GM23338 (cell line): ENCODE measurements around the gene MRPS15. TPM values are rescaled to one million over a fixed set of nuclear protein-coding genes. Genes with fewer than 3 reads are reported as not detected.

Source experiments
- ATAC-seq: fragments of 200-7000 bp; cut with Tn5 transposase; 3 replicates; pipeline ENCODE4 v1.9.1; 2020
- DNase-seq: peaks from one replicate; pipeline ENCODE4 v3.0.0-alpha.2; 2015; ENCODE audit warnings: low spot score
- H2AFZ ChIP-seq: fragments of 200-600 bp; sonication (generic); 2 replicates; pipeline ENCODE4 v1.8.0; 2016; ENCODE audit warnings: antibody characterized with exemption, mild to moderate bottlenecking, moderate library complexity
- H3F3A ChIP-seq: fragments of 200-600 bp; sonication (generic); replicated peaks from 2 replicates; pipeline ENCODE4 v1.8.0; 2017; ENCODE audit warnings: antibody characterized with exemption, mixed run types, low read depth
- H3K27ac ChIP-seq: fragments of 200-600 bp; sonication (generic); 2 replicates; pipeline ENCODE4 v1.6.1; 2016; ENCODE audit warnings: low read depth
- H3K27me3 ChIP-seq: fragments of 200-600 bp; sonication (generic); 2 replicates; pipeline ENCODE4 v1.8.0; 2016; ENCODE audit warnings: mild to moderate bottlenecking, mixed run types, moderate library complexity; ENCODE audit not compliant: insufficient read depth
- H3K36me3 ChIP-seq: fragments of 200-600 bp; sonication (generic); 2 replicates; pipeline ENCODE4 v1.8.0; 2016; ENCODE audit warnings: mild to moderate bottlenecking; ENCODE audit not compliant: insufficient read depth
- H3K4me1 ChIP-seq: fragments of 200-600 bp; sonication (generic); 2 replicates; pipeline ENCODE4 v1.8.0; 2016; ENCODE audit warnings: mild to moderate bottlenecking, moderate library complexity; ENCODE audit not compliant: insufficient read depth
- H3K4me2 ChIP-seq: fragments of 200-600 bp; sonication (generic); 2 replicates; pipeline ENCODE4 v1.7.1; 2017; ENCODE audit warnings: mixed run types
- H3K4me3 ChIP-seq: fragments of 200-600 bp; sonication (generic); 2 replicates; pipeline ENCODE4 v1.6.1; 2016; ENCODE audit warnings: mixed run types
- H3K79me2 ChIP-seq: fragments of 200-600 bp; sonication (generic); replicated peaks from 2 replicates; pipeline ENCODE4 v1.8.0; 2017; ENCODE audit warnings: mild to moderate bottlenecking; ENCODE audit not compliant: insufficient read depth
- H3K9me2 ChIP-seq: fragments of 200-600 bp; sonication (generic); 2 replicates; pipeline ENCODE4 v1.8.0; 2017; ENCODE audit not compliant: insufficient read depth
- H4K20me1 ChIP-seq: fragments of 200-600 bp; sonication (generic); replicated peaks from 2 replicates; pipeline ENCODE4 v1.8.0; 2017; ENCODE audit warnings: mild to moderate bottlenecking; ENCODE audit not compliant: insufficient read depth
- H3K27ac Mint-ChIP-seq: 2 replicates; pipeline ENCODE4 v1.8.0; 2020; ENCODE audit warnings: inconsistent platforms, mild to moderate bottlenecking, moderate library complexity, mixed read lengths
- H3K27me3 Mint-ChIP-seq: 3 replicates; pipeline ENCODE4 v1.8.0; 2022; ENCODE audit warnings: low read depth, mild to moderate bottlenecking, moderate library complexity, mixed read lengths, inconsistent platforms; ENCODE audit not compliant: insufficient read depth, poor library complexity
- H3K36me3 Mint-ChIP-seq: 3 replicates; pipeline ENCODE4 v1.8.0; 2021; ENCODE audit warnings: low read depth, mild to moderate bottlenecking, inconsistent platforms, moderate library complexity, mixed read lengths
- H3K4me1 Mint-ChIP-seq: 3 replicates; pipeline ENCODE4 v1.8.0; 2020; ENCODE audit warnings: mild to moderate bottlenecking, inconsistent platforms, mixed read lengths
- H3K4me3 Mint-ChIP-seq: 3 replicates; pipeline ENCODE4 v1.8.0; 2021; ENCODE audit warnings: moderate library complexity, mild to moderate bottlenecking, inconsistent platforms, mixed read lengths
- H3K9me3 Mint-ChIP-seq: 3 replicates; pipeline ENCODE4 v1.8.0; 2020; ENCODE audit warnings: moderate library complexity, mild to moderate bottlenecking, inconsistent platforms, mixed read lengths
- CREB1 ChIP-seq: fragments of 250-450 bp; sonication (Bioruptor Pico); IDR thresholded peaks from 2 replicates; pipeline ENCODE4 v1.5.0; 2020; ENCODE audit warnings: low read depth, mild to moderate bottlenecking, moderate library complexity
- EZH2 ChIP-seq: fragments of 200-600 bp; sonication (generic); IDR thresholded peaks from one replicate; pipeline ENCODE4 v1.8.0; 2017; ENCODE audit warnings: antibody characterized with exemption, mild to moderate bottlenecking, low read depth; ENCODE audit not compliant: unreplicated experiment
- EZH2phosphoT487 ChIP-seq: fragments of 200-600 bp; sonication (generic); IDR thresholded peaks from one replicate; pipeline ENCODE4 v1.8.1; 2018; ENCODE audit warnings: antibody characterized with exemption; ENCODE audit not compliant: unreplicated experiment
- JUNB ChIP-seq: IDR thresholded peaks from one replicate; pipeline ENCODE4 v1.6.1; 2016; ENCODE audit warnings: antibody characterized with exemption; ENCODE audit not compliant: unreplicated experiment
- NANOG ChIP-seq: IDR thresholded peaks from 2 replicates; pipeline ENCODE4 v1.6.1; 2016; ENCODE audit warnings: antibody characterized with exemption, borderline replicate concordance
- POLR2AphosphoS5 ChIP-seq: IDR thresholded peaks from 2 replicates; pipeline ENCODE4 v1.6.1; 2016; ENCODE audit warnings: antibody characterized with exemption, low read depth
- REST ChIP-seq: IDR thresholded peaks from one replicate; pipeline ENCODE4 v1.6.1; 2018; ENCODE audit warnings: antibody characterized with exemption; ENCODE audit not compliant: unreplicated experiment
- STAT1 ChIP-seq: IDR thresholded peaks from one replicate; pipeline ENCODE4 v1.6.1; 2016; ENCODE audit warnings: antibody characterized with exemption; ENCODE audit not compliant: unreplicated experiment
- ZNF114 ChIP-seq: fragments of 250-450 bp; sonication (Bioruptor Pico); IDR thresholded peaks from 2 replicates; pipeline ENCODE4 v1.5.0; 2020; ENCODE audit warnings: mild to moderate bottlenecking, moderate library complexity
- ZNF331 ChIP-seq: fragments of 250-450 bp; sonication (Bioruptor Pico); IDR thresholded peaks from 2 replicates; pipeline ENCODE4 v1.5.0; 2020; ENCODE audit warnings: low read depth, mild to moderate bottlenecking, moderate library complexity
- polyA plus RNA-seq: library from polyadenylated mRNA; unstranded; fragments of >200 nt; fragmentation: Nextera tagmentation; extraction: Ambion mirVana; gene quantifications from 2 replicates; pipeline ENCODE4 v1.2.1, GENCODE V29; 2016
- total RNA-seq: library from RNA; depleted of rRNA; stranded (reverse); fragments of >200 nt; shearing (Covaris generic); gene quantifications from 2 replicates; pipeline ENCODE4 v1.2.3, GENCODE V29; 2014
- TF ChIP-seq, protein P1 (sequence below): IDR thresholded peaks from 2 replicates; pipeline ENCODE4 v1.6.1; 2016; ENCODE audit warnings: antibody characterized with exemption
- TF ChIP-seq, protein P2 (sequence below), 2 experiments: fragments of 200-600 bp in 1 of 2; sonication (generic) in 1 of 2; conservative IDR thresholded peaks; 2 replicates each; pipeline versions ENCODE4 v1.5.1 to v1.6.1; 2016 to 2017; ENCODE audit warnings: antibody characterized with exemption in 2 of 2, low read depth in 2 of 2, mild to moderate bottlenecking in 2 of 2, moderate library complexity in 1 of 2
- TF ChIP-seq, protein P3 (sequence below): fragments of 250-450 bp; sonication (Bioruptor Pico); IDR thresholded peaks from 2 replicates; pipeline ENCODE4 v1.5.0; 2020; ENCODE audit warnings: mild to moderate bottlenecking, moderate library complexity

The MRPS15 gene
- total and polyA plus RNA-seq, 2 experiments from 2014 or later: 105 to 311 TPM

GRCh38 chr1:36453600-36454388, 10.4 kb downstream of the MRPS15 start:
- ATAC-seq: no peak
- Mint-ChIP-seq H3K4me3 (no peak overlapping the region), H3K36me3 (peaks cover 35% of the 10 kb centered on the region), H3K4me1 (peaks cover 8% of the 10 kb centered on the region), H3K27ac (no peak overlapping the region), H3K9me3 (no peaks in the 10 kb centered on the region), H3K27me3 (peaks cover 11% of the 10 kb centered on the region)
- H3K4me1 ChIP-seq: no peaks in the 10 kb centered on the region; the same call in 1 of the 2 replicates
- no peak for DNase-seq
- no peak overlapping the region for H3K4me3 ChIP-seq
- H2AFZ ChIP-seq: no peak overlapping the region
- H3K79me2 ChIP-seq: no peaks in the 10 kb centered on the region
- no peak overlapping the region for H3K27ac ChIP-seq
- no peaks in the 10 kb centered on the region for H3K9me2 ChIP-seq
- no peak overlapping the region for H3K4me2 ChIP-seq
- no peaks in the 10 kb centered on the region for H3K27me3 ChIP-seq
- TF ChIP-seq ZNF331: no peak
- TF ChIP-seq POLR2AphosphoS5: no peak
- no peak for TF ChIP-seq JUNB
- TF ChIP-seq EZH2phosphoT487: no peak
- no peak for TF ChIP-seq REST
- no peak for TF ChIP-seq ZNF114 (CRISPR knock-in tag)
- TF ChIP-seq STAT1: no peak
- TF ChIP-seq NANOG: no peak
- TF ChIP-seq, protein P1, sequence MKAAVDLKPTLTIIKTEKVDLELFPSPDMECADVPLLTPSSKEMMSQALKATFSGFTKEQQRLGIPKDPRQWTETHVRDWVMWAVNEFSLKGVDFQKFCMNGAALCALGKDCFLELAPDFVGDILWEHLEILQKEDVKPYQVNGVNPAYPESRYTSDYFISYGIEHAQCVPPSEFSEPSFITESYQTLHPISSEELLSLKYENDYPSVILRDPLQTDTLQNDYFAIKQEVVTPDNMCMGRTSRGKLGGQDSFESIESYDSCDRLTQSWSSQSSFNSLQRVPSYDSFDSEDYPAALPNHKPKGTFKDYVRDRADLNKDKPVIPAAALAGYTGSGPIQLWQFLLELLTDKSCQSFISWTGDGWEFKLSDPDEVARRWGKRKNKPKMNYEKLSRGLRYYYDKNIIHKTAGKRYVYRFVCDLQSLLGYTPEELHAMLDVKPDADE: no peak
- TF ChIP-seq, protein P2, sequence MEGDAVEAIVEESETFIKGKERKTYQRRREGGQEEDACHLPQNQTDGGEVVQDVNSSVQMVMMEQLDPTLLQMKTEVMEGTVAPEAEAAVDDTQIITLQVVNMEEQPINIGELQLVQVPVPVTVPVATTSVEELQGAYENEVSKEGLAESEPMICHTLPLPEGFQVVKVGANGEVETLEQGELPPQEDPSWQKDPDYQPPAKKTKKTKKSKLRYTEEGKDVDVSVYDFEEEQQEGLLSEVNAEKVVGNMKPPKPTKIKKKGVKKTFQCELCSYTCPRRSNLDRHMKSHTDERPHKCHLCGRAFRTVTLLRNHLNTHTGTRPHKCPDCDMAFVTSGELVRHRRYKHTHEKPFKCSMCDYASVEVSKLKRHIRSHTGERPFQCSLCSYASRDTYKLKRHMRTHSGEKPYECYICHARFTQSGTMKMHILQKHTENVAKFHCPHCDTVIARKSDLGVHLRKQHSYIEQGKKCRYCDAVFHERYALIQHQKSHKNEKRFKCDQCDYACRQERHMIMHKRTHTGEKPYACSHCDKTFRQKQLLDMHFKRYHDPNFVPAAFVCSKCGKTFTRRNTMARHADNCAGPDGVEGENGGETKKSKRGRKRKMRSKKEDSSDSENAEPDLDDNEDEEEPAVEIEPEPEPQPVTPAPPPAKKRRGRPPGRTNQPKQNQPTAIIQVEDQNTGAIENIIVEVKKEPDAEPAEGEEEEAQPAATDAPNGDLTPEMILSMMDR (conservative IDR thresholded peaks at IDR 0.05; ENCODE audit: low read depth in 2 of 2): no peak
- no peak for TF ChIP-seq CREB1
- no peak for TF ChIP-seq EZH2
- TF ChIP-seq, protein P3, sequence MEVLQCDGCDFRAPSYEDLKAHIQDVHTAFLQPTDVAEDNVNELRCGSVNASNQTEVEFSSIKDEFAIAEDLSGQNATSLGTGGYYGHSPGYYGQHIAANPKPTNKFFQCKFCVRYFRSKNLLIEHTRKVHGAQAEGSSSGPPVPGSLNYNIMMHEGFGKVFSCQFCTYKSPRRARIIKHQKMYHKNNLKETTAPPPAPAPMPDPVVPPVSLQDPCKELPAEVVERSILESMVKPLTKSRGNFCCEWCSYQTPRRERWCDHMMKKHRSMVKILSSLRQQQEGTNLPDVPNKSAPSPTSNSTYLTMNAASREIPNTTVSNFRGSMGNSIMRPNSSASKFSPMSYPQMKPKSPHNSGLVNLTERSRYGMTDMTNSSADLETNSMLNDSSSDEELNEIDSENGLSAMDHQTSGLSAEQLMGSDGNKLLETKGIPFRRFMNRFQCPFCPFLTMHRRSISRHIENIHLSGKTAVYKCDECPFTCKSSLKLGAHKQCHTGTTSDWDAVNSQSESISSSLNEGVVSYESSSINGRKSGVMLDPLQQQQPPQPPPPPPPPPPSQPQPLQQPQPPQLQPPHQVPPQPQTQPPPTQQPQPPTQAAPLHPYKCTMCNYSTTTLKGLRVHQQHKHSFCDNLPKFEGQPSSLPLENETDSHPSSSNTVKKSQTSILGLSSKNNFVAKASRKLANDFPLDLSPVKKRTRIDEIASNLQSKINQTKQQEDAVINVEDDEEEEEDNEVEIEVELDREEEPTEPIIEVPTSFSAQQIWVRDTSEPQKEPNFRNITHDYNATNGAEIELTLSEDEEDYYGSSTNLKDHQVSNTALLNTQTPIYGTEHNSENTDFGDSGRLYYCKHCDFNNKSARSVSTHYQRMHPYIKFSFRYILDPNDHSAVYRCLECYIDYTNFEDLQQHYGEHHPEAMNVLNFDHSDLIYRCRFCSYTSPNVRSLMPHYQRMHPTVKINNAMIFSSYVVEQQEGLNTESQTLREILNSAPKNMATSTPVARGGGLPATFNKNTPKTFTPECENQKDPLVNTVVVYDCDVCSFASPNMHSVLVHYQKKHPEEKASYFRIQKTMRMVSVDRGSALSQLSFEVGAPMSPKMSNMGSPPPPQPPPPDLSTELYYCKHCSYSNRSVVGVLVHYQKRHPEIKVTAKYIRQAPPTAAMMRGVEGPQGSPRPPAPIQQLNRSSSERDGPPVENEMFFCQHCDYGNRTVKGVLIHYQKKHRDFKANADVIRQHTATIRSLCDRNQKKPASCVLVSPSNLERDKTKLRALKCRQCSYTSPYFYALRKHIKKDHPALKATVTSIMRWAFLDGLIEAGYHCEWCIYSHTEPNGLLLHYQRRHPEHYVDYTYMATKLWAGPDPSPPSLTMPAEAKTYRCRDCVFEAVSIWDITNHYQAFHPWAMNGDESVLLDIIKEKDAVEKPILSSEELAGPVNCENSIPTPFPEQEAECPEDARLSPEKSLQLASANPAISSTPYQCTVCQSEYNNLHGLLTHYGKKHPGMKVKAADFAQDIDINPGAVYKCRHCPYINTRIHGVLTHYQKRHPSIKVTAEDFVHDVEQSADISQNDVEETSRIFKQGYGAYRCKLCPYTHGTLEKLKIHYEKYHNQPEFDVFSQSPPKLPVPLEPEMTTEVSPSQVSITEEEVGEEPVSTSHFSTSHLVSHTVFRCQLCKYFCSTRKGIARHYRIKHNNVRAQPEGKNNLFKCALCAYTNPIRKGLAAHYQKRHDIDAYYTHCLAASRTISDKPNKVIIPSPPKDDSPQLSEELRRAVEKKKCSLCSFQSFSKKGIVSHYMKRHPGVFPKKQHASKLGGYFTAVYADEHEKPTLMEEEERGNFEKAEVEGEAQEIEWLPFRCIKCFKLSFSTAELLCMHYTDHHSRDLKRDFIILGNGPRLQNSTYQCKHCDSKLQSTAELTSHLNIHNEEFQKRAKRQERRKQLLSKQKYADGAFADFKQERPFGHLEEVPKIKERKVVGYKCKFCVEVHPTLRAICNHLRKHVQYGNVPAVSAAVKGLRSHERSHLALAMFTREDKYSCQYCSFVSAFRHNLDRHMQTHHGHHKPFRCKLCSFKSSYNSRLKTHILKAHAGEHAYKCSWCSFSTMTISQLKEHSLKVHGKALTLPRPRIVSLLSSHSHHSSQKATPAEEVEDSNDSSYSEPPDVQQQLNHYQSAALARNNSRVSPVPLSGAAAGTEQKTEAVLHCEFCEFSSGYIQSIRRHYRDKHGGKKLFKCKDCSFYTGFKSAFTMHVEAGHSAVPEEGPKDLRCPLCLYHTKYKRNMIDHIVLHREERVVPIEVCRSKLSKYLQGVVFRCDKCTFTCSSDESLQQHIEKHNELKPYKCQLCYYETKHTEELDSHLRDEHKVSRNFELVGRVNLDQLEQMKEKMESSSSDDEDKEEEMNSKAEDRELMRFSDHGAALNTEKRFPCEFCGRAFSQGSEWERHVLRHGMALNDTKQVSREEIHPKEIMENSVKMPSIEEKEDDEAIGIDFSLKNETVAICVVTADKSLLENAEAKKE (CRISPR knock-in tag): no peak
- H3K36me3 ChIP-seq: peaks cover 16% of the 10 kb centered on the region; the same call in 1 of the 2 replicates
- no peaks in the 10 kb centered on the region for H3F3A ChIP-seq
- no peaks in the 10 kb centered on the region; the same call in none of the 2 replicates for H4K20me1 ChIP-seq
